ENCODE data around the gene MZT1. TPM values are rescaled to one million over a fixed set of nuclear protein-coding genes. Genes with fewer than 3 reads are reported as not detected.

Gene MZT1
- total RNA-seq, 1 experiment from 2014 or later: 9.8 TPM

DNA sequence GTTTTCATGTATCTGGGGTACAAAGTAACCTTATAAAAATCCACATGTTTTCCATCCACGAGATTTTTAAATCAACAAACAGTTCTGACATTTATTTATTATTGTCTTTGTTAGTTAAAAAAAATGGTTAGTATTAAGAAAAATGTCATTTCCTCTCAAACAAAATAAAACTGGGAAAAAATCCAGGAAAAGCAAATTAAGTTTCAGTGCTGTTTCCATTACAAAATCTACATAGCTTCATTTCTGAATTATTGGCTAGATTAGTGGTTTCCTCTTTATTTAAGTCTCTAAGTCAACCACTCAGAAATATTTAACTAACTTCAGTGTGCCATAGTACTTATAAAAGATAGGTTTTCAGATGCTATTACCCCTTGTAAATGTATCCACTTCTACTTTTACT lies 49.1 kb downstream of the MZT1 start:
- BruUV-seq (replicated peaks): no TSS peak
- Histone ChIP-seq H3K9me3 (ENCODE audit: control insufficient read depth, insufficient read depth, low read depth, low read length) (no peaks in the 10 kb centered on the region), H3K27me3 (ENCODE audit: control insufficient read depth, insufficient read depth, low read length) (no peaks in the 10 kb centered on the region), H3K4me1 (ENCODE audit: control insufficient read depth, insufficient read depth, low read length) (no peaks in the 10 kb centered on the region), H3K27ac (ENCODE audit: low read length) (no peak overlapping the region), H3K4me3 (ENCODE audit: low read depth in 2 of 2, low read length in 2 of 2) (no peak overlapping the region), H3K36me3 (ENCODE audit: control insufficient read depth, insufficient read depth, low read length) (no peaks in the 10 kb centered on the region)
- DNase-seq (ENCODE audit: low read depth, low spot score) (no peak), ATAC-seq (no peak)
- TF ChIP-seq TCF7L2 (IDR thresholded peaks at IDR 0.05; ENCODE audit: low read depth, low read length): no peak
- no peak for TF ChIP-seq SIN3A (IDR thresholded peaks at IDR 0.05; ENCODE audit: borderline replicate concordance, insufficient read depth, low read depth, low read length)
- TF ChIP-seq POLR2AphosphoS5 (IDR thresholded peaks at IDR 0.05; ENCODE audit: low read depth, low read length): no peak
- TF ChIP-seq, protein P1, sequence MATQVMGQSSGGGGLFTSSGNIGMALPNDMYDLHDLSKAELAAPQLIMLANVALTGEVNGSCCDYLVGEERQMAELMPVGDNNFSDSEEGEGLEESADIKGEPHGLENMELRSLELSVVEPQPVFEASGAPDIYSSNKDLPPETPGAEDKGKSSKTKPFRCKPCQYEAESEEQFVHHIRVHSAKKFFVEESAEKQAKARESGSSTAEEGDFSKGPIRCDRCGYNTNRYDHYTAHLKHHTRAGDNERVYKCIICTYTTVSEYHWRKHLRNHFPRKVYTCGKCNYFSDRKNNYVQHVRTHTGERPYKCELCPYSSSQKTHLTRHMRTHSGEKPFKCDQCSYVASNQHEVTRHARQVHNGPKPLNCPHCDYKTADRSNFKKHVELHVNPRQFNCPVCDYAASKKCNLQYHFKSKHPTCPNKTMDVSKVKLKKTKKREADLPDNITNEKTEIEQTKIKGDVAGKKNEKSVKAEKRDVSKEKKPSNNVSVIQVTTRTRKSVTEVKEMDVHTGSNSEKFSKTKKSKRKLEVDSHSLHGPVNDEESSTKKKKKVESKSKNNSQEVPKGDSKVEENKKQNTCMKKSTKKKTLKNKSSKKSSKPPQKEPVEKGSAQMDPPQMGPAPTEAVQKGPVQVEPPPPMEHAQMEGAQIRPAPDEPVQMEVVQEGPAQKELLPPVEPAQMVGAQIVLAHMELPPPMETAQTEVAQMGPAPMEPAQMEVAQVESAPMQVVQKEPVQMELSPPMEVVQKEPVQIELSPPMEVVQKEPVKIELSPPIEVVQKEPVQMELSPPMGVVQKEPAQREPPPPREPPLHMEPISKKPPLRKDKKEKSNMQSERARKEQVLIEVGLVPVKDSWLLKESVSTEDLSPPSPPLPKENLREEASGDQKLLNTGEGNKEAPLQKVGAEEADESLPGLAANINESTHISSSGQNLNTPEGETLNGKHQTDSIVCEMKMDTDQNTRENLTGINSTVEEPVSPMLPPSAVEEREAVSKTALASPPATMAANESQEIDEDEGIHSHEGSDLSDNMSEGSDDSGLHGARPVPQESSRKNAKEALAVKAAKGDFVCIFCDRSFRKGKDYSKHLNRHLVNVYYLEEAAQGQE (IDR thresholded peaks at IDR 0.05; ENCODE audit: insufficient read depth in 1 of 2, low read depth in 2 of 2, low read length in 1 of 2): no peak
- TF ChIP-seq, protein P2, sequence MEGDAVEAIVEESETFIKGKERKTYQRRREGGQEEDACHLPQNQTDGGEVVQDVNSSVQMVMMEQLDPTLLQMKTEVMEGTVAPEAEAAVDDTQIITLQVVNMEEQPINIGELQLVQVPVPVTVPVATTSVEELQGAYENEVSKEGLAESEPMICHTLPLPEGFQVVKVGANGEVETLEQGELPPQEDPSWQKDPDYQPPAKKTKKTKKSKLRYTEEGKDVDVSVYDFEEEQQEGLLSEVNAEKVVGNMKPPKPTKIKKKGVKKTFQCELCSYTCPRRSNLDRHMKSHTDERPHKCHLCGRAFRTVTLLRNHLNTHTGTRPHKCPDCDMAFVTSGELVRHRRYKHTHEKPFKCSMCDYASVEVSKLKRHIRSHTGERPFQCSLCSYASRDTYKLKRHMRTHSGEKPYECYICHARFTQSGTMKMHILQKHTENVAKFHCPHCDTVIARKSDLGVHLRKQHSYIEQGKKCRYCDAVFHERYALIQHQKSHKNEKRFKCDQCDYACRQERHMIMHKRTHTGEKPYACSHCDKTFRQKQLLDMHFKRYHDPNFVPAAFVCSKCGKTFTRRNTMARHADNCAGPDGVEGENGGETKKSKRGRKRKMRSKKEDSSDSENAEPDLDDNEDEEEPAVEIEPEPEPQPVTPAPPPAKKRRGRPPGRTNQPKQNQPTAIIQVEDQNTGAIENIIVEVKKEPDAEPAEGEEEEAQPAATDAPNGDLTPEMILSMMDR (IDR thresholded peaks at IDR 0.05): no peak
- intact Hi-C loops (cut with micrococcal nuclease; ENCODE audit: unreplicated experiment) (no loop called here), in situ Hi-C loops (cut with HindIII; ENCODE audit: low pct_unique_long_range_greater_than_20kb, low sequenced_read_pairs) (no loop called here)
- POLR2A ChIA-PET: no interaction called here
- CTCF ChIA-PET: no interaction called here

DNA sequence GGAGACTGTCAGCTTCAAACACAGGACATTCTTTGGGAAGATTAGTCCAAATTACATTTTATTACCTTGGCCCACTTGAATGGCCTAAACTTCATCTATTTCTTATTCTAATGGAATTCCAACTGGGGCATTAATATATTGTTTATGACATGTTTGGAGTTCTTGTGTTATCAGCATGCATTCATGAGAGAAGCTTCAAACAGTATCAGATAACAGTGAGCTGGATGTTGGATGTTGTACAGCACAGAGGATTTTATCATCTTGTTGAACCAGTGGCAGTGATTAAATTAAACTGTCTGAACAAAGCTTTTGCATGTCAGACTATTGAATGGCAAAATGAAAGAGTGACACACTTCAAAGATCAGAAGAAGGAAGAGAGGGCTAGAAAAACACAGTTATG lies 50.0 kb downstream of the MZT1 start:
- intact Hi-C loops (cut with micrococcal nuclease; ENCODE audit: unreplicated experiment): no loop called here
- CTCF ChIA-PET: no interaction called here
- H3K9me3 ChIP-seq (ENCODE audit: control insufficient read depth, insufficient read depth, low read depth, low read length): no peaks in the 10 kb centered on the region
- DNase-seq (ENCODE audit: low read depth, low spot score) (no peak), ATAC-seq (no peak)
- H3K27ac ChIP-seq (ENCODE audit: low read length): no peak overlapping the region
- H3K27me3 ChIP-seq (ENCODE audit: control insufficient read depth, insufficient read depth, low read length): no peaks in the 10 kb centered on the region
- H3K4me1 ChIP-seq (ENCODE audit: control insufficient read depth, insufficient read depth, low read length): no peaks in the 10 kb centered on the region
- no peaks in the 10 kb centered on the region for H3K36me3 ChIP-seq (ENCODE audit: control insufficient read depth, insufficient read depth, low read length)
- POLR2A ChIA-PET: no interaction called here
- TF ChIP-seq SIN3A (IDR thresholded peaks at IDR 0.05; ENCODE audit: borderline replicate concordance, insufficient read depth, low read depth, low read length) (no peak), POLR2AphosphoS5 (IDR thresholded peaks at IDR 0.05; ENCODE audit: low read depth, low read length) (no peak), TCF7L2 (IDR thresholded peaks at IDR 0.05; ENCODE audit: low read depth, low read length) (no peak)
- TF ChIP-seq, protein P2 (IDR thresholded peaks at IDR 0.05): no peak
- TF ChIP-seq, protein P1 (IDR thresholded peaks at IDR 0.05; ENCODE audit: insufficient read depth in 1 of 2, low read depth in 2 of 2, low read length in 1 of 2): no peak
- H3K4me3 ChIP-seq (ENCODE audit: low read depth in 2 of 2, low read length in 2 of 2): no peak overlapping the region
- in situ Hi-C loops (cut with HindIII; ENCODE audit: low pct_unique_long_range_greater_than_20kb, low sequenced_read_pairs): no loop called here
- no TSS peak for BruUV-seq (replicated peaks)

All from Panc1 (cell line).